ENCODE data around the gene SEZ6. TPM values are rescaled to one million over a fixed set of nuclear protein-coding genes. Genes with fewer than 3 reads are reported as not detected.

SEZ6 gene
- total and polyA plus RNA-seq, 10 of the 15 experiments (the other 5 are each of a cell fraction or from before 2014, with no cell fraction given) = 0.05 to 0.87 (median 0.17) TPM; not detected in 4

DNA sequence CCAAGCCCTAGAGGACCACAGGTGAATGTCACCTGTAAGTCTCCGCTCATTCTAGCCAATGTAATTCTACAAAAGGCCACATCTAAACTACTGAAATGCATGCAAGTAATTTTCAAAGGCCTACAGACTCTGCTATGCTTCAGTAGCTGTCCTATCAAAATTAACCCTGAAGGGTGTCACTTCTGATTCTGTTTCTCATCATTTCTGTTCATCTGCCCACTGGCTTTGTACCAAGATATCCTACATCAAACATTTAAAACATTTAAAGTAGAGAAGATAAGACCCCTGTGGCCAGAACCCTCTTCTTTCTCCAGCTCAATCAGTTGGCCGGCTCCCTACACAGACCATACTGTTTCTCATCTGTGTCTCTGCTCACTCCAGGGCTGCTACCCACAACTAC is 76.0 kb downstream of the SEZ6 start:
- H3K4me2 ChIP-seq (ENCODE audit: control insufficient read depth, insufficient read depth) = no peak overlapping the region
- CTCF ChIA-PET = interaction anchor here (0.8 to 1.0 kb wide), 4 partner anchors 14 to 167 kb away, joined by 3 to 6 read pairs (median 3); no protein-coding TSS in a partner anchor
- intact Hi-C loops (cut with micrococcal nuclease; ENCODE audit: unreplicated experiment) = no loop called here
- H2AFZ ChIP-seq (ENCODE audit: control insufficient read depth, low read depth, low read length) = no peak overlapping the region
- H3K79me2 ChIP-seq (ENCODE audit: control insufficient read depth, insufficient read depth, low read length) = peaks cover 35% of the 10 kb centered on the region
- H3K4me3 ChIP-seq = no peak overlapping the region
- H3K9me3 ChIP-seq (replicated peaks; ENCODE audit: control insufficient read depth, insufficient read depth, low read length) = peaks cover 8% of the 10 kb centered on the region; the same call in 2 of the 3 replicates
- DNase-seq (ENCODE audit: low read depth, low spot score) (no peak), ATAC-seq (no peak), FAIRE-seq (no peak)
- H4K20me1 ChIP-seq (ENCODE audit: control insufficient read depth, insufficient read depth) = peaks cover 7% of the 10 kb centered on the region
- no peak overlapping the region for H3K27ac ChIP-seq (ENCODE audit: control insufficient read depth, insufficient read depth)
- H3K36me3 ChIP-seq (ENCODE audit: control insufficient read depth in 2 of 2, insufficient read depth in 2 of 2, low read length in 1 of 2) = peaks cover 4 to 17% of the 10 kb centered on the region in 2 experiments
- no peaks in the 10 kb centered on the region for H3K27me3 ChIP-seq (replicated peaks in 1 of 2; ENCODE audit: control insufficient read depth in 2 of 2, insufficient read depth in 2 of 2, low read length in 1 of 2)
- POLR2A ChIA-PET = interaction anchor here (0.5 kb wide), 1 partner anchor 35 kb away, joined by 3 read pairs; no protein-coding TSS in a partner anchor
- RAD21 ChIA-PET (ENCODE audit: unreplicated experiment) = interaction anchor here (1.1 kb wide), 1 partner anchor 20 kb away, joined by 3 read pairs; no protein-coding TSS in a partner anchor
- 98% methylated on average over 2 of the region's 2 CpGs for WGBS (ENCODE audit: insufficient coverage, insufficient replicate concordance, low lambda C conversion rate, missing lambda C conversion rate)
- no TSS peak for BruUV-seq (replicated peaks)
- no peak overlapping the region for H3K9ac ChIP-seq (ENCODE audit: control insufficient read depth, insufficient read depth, low read length)
- in situ Hi-C loops (cut with MboI) = no loop called here
- SMC1A ChIA-PET (ENCODE audit: uncharacterized antibody, unreplicated experiment) = interaction anchor here (0.7 to 7.3 kb wide), 2 partner anchors 9 to 166 kb away, joined by 3 to 34 read pairs; no protein-coding TSS in a partner anchor
- H3K4me1 ChIP-seq (ENCODE audit: control insufficient read depth, insufficient read depth, low read length) = peaks cover 17% of the 10 kb centered on the region
- TF ChIP-seq CTCF (IDR thresholded peaks at IDR 0.05 in 2 of 3, conservative IDR thresholded peaks at IDR 0.05 in 1 of 3; ENCODE audit: control insufficient read depth in 2 of 3, extremely low read depth in 1 of 3, insufficient read depth in 1 of 3, low read depth in 3 of 3, low read length in 3 of 3) (no peak), NR2C1 (IDR thresholded peaks at IDR 0.05) (no peak), SMAD5 (IDR thresholded peaks at IDR 0.05; ENCODE audit: low read depth) (no peak), CHD4 (IDR thresholded peaks at IDR 0.05) (no peak), LARP7 (IDR thresholded peaks at IDR 0.05) (no peak), ZBTB40 (IDR thresholded peaks at IDR 0.05; ENCODE audit: borderline replicate concordance) (no peak), BRCA1 (IDR thresholded peaks at IDR 0.05; ENCODE audit: low read depth, low read length) (no peak), TCF3 (IDR thresholded peaks at IDR 0.05; ENCODE audit: borderline replicate concordance, insufficient read depth, low read depth, low read length) (no peak), EGR1 (IDR thresholded peaks at IDR 0.05; ENCODE audit: borderline replicate concordance in 1 of 2, low read depth in 2 of 2, low read length in 2 of 2) (no peak), ZBTB11 (CRISPR knock-in tag; IDR thresholded peaks at IDR 0.05) (no peak), SUZ12 (IDR thresholded peaks at IDR 0.05; ENCODE audit: unreplicated experiment) (no peak), RELB (IDR thresholded peaks at IDR 0.05; ENCODE audit: low read depth) (no peak), POLR2AphosphoS5 (IDR thresholded peaks at IDR 0.05; ENCODE audit: low read length) (no peak)

All from GM12878 (cell line).